Hepatocyte (in vitro differentiated cells): ENCODE data around the gene CREB3. TPM values are rescaled to one million over a fixed set of nuclear protein-coding genes. Genes with fewer than 3 reads are reported as not detected.

Experiments used
- DNase-seq: peaks from one replicate; pipeline ENCODE4 v3.0.0-alpha.2; 2016; ENCODE audit warnings: low spot score
- H2AFZ ChIP-seq: fragments of 200-600 bp; sonication (generic); 2 replicates; pipeline ENCODE4 v1.6.0; 2016; ENCODE audit warnings: antibody characterized with exemption, mild to moderate bottlenecking
- H3K27ac ChIP-seq: fragments of 200-600 bp; sonication (generic); 2 replicates; pipeline ENCODE4 v1.5.1; 2016; ENCODE audit warnings: mild to moderate bottlenecking
- H3K27me3 ChIP-seq: fragments of 200-600 bp; sonication (generic); 2 replicates; pipeline ENCODE4 v1.6.1; 2016
- H3K36me3 ChIP-seq: fragments of 200-600 bp; sonication (generic); replicated peaks from 2 replicates; pipeline ENCODE4 v1.5.1; 2016; ENCODE audit warnings: low read depth; ENCODE audit not compliant: insufficient read depth
- H3K4me1 ChIP-seq: fragments of 200-600 bp; sonication (generic); 2 replicates; pipeline ENCODE4 v1.5.1; 2016; ENCODE audit warnings: mild to moderate bottlenecking, moderate library complexity; ENCODE audit not compliant: insufficient read depth
- H3K4me2 ChIP-seq: fragments of 200-600 bp; sonication (generic); 2 replicates; pipeline ENCODE4 v1.6.0; 2016
- H3K4me3 ChIP-seq: fragments of 200-600 bp; sonication (generic); 2 replicates; pipeline ENCODE4 v1.5.1; 2016; ENCODE audit warnings: mild to moderate bottlenecking
- H3K79me2 ChIP-seq: fragments of 200-600 bp; sonication (generic); 2 replicates; pipeline ENCODE4 v1.6.0; 2017; ENCODE audit warnings: mild to moderate bottlenecking
- H3K9me2 ChIP-seq: fragments of 200-600 bp; sonication (generic); replicated peaks from 2 replicates; pipeline ENCODE4 v1.6.0; 2017; ENCODE audit warnings: mild to moderate bottlenecking; ENCODE audit not compliant: insufficient read depth
- H3K9me3 ChIP-seq: fragments of 200-600 bp; sonication (generic); 2 replicates; pipeline ENCODE4 v1.5.1; 2016; ENCODE audit warnings: low read depth, mild to moderate bottlenecking
- H4K20me1 ChIP-seq: fragments of 200-600 bp; sonication (generic); 2 replicates; pipeline ENCODE4 v1.6.0; 2016; ENCODE audit warnings: mild to moderate bottlenecking; ENCODE audit not compliant: insufficient read depth, poor library complexity, severe bottlenecking
- CTCF ChIP-seq: fragments of 200-600 bp; sonication (generic); IDR thresholded peaks from 2 replicates; pipeline ENCODE4 v1.5.1; 2016; ENCODE audit warnings: antibody characterized with exemption, mild to moderate bottlenecking; ENCODE audit not compliant: poor library complexity
- EZH2 ChIP-seq: fragments of 200-600 bp; sonication (generic); IDR thresholded peaks from 2 replicates; pipeline ENCODE4 v1.6.1; 2016; ENCODE audit warnings: antibody characterized with exemption, mild to moderate bottlenecking, borderline replicate concordance
- EZH2phosphoT487 ChIP-seq: fragments of 200-600 bp; sonication (generic); IDR thresholded peaks from one replicate; pipeline ENCODE4 v1.6.1; 2018; ENCODE audit warnings: antibody characterized with exemption, mild to moderate bottlenecking, low read depth, moderate library complexity; ENCODE audit not compliant: unreplicated experiment, severe bottlenecking
- WGBS: methylation state at CpG from one replicate; pipeline ENCODE4 v1.1.6; 2016; ENCODE audit warnings: low lambda C conversion rate; ENCODE audit errors: missing lambda C conversion rate; 5-methylcytosine and 5-hydroxymethylcytosine counted together
- polyA plus RNA-seq: library from polyadenylated mRNA; unstranded; fragments of >200 nt; fragmentation: Nextera tagmentation; extraction: Ambion mirVana; gene quantifications from 2 replicates; pipeline ENCODE4 v1.2.1, GENCODE V29; 2016
- total RNA-seq: library from RNA; depleted of rRNA; stranded (reverse); fragments of >200 nt; gene quantifications from 2 replicates; pipeline ENCODE4 v1.2.3, GENCODE V29; 2014

Gene CREB3
- total and polyA plus RNA-seq, 2 experiments from 2014 or later, result 54.6 to 79.9 TPM

DNA sequence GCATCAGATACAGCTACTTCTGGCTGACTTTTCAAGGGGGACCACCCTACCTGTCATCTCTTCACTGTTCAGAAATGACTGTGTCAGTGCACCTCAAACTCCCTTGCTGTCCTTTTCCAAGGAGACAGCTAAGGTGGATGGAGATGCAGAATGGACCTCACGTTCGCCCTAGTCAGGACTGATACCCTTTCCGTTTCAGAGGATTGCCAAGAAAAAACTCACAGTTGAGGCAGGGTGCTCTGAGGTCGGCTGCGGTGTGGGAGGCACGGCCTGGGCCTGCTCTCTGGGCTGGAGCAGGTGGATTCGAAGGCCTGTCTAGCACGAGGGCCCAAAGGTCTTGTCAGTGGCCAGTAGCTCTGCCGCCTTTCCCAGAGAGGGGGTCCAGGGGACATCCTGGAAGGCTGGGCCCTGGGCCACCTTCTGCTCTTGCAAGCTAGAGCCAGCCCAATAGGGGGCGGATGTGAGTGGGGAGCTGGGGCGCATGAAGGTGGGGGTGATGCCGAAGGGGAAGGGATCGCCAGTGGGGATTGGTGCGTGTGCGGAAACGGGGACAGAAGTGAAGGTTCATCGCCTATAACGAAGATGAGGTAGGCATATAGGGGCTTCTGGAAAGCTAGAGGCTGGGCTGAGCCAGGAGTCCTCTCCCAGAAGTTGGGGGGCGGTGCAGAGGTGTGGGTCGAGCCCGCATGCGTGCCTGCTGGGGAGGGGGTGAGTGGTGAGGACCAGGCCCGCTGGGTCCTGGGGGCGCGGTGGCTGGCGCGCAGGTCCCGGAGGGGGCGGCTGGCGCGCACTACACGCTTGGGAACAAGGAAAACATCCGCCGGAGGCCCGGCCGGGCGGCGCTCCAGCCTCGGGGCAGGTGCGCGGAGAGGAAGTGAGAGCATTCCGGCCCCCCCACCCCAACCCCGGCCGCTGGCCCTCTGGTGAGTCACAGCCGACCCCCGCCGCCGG lies 24.1 kb downstream of the CREB3 start:
- Histone ChIP-seq H3K27me3 (no peaks in the 10 kb centered on the region), H3K36me3 (no peaks in the 10 kb centered on the region), H3K4me1 (peaks cover 14% of the 10 kb centered on the region), H4K20me1 (no peaks in the 10 kb centered on the region), H3K9me3 (no peaks in the 10 kb centered on the region), H3K4me3 (peak overlapping the region; percentile 57), H3K4me2 (peak overlapping the region; percentile 91), H3K27ac (peak overlapping the region; percentile 99), H3K9me2 (no peaks in the 10 kb centered on the region), H2AFZ (peak overlapping the region; percentile 74), H3K79me2 (peaks cover 35% of the 10 kb centered on the region)
- no peak for TF ChIP-seq EZH2phosphoT487
- TF ChIP-seq CTCF, result peak; percentile 58
- peak; percentile 83 for DNase-seq
- 36% methylated on average over 17 of the region's 48 CpGs for WGBS

- H2AFZ ChIP-seq, result peak overlapping the region; percentile 74
- DNase-seq, result no peak
- no peaks in the 10 kb centered on the region for H3K36me3 ChIP-seq
- H3K9me2 ChIP-seq, result no peaks in the 10 kb centered on the region
- peaks cover 43% of the 10 kb centered on the region for H3K79me2 ChIP-seq
- H3K4me3 ChIP-seq, result peak overlapping the region; percentile 57
- 3% methylated on average over 20 of the region's 20 CpGs for WGBS
- TF ChIP-seq EZH2 (no peak), CTCF (no peak)
- H3K27me3 ChIP-seq, result no peaks in the 10 kb centered on the region
- H3K9me3 ChIP-seq, result no peaks in the 10 kb centered on the region
- H3K27ac ChIP-seq, result peak overlapping the region; percentile 99
- no peaks in the 10 kb centered on the region for H4K20me1 ChIP-seq
- H3K4me2 ChIP-seq, result peak overlapping the region; percentile 91
- H3K4me1 ChIP-seq, result peaks cover 14% of the 10 kb centered on the region
Measured at GRCh38 chr9:35757226-35757891, 24.9 kb downstream of the CREB3 start.

DNA sequence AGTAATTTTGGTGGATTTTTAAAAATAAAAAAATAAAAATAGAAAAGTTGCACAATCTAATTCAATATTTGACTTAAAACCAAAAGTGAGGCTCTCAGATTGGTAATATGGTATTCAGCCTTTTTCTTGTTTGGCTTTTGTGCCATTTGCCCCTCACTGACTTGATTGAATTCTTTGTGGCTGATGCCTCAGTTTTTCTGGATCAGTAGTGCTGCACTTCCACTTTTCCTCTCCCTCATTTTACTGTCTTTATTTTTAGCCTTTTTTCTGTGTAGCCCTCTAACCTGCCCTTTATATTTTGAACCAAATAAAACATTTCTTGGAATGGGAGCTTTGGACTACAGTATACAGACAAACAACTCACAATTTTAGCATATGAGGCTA lies 25.4 kb downstream of the CREB3 start:
- DNase-seq, result no peak
- Histone ChIP-seq H3K9me2 (no peaks in the 10 kb centered on the region), H3K9me3 (no peaks in the 10 kb centered on the region), H4K20me1 (no peaks in the 10 kb centered on the region), H3K4me1 (peaks cover 14% of the 10 kb centered on the region), H3K27me3 (no peaks in the 10 kb centered on the region), H3K4me2 (peak overlapping the region; percentile 91), H3K36me3 (no peaks in the 10 kb centered on the region), H3K4me3 (no peak overlapping the region), H2AFZ (no peak overlapping the region), H3K79me2 (peaks cover 47% of the 10 kb centered on the region), H3K27ac (peak overlapping the region; percentile 99)
- TF ChIP-seq EZH2phosphoT487 (no peak), CTCF (no peak), EZH2 (no peak)
